Stimulated activated CD8-positive, alpha-beta memory T cell treated with anti-CD3 and anti-CD28 coated beads, Interleukin-7, amount 100 ng/mL, for 4 hours (primary cell): ENCODE results near the gene ANO4.

Source experiments
- DNase-seq, 2 donors: peaks; one replicate each; pipeline ENCODE4 v3.0.0-alpha.2; 2020; ENCODE audit warnings: low read depth in 2 of 2

The ANO4 gene

DNA sequence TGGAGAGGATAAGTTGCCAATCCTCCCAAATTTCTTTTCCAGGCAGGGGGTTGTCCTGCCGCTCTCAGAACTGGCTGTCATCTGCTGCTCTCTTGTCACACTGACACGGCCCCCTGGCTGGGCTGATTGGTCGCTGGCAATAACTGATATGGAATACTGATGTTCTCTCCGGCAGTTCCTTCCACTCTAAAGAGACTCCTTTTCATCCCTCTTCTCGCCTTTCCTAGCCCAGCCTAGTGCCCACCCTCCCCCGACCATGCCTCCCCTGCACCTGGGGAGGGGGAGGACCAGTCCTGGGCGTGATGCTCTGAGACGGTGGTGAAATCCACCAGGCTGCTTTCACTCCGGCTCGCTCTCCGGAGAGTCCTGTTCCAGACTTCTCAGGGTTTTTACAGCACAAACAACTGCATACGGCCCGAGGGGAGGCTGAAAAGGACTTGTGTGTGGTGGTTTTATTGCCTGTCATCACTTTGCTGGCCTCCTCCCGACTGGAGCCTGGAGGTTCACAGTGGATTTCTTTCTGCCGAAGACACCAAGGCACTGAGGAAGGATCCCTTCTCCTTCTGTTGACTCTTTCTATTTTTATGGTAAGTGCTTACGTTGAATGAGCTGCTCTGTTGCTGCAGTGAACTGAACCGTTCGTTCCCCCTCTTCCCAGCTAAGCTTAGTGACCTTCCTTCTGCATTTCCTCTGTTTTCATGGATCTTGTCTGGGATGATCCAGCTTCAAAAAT, at the start of gene ANO4:
ANO4 (plus strand) TSS at position 336 of the 733 bp plus-strand sequence. CDS start 107,010 bp downstream, outside the sequence.
- no peak for DNase-seq

DNA sequence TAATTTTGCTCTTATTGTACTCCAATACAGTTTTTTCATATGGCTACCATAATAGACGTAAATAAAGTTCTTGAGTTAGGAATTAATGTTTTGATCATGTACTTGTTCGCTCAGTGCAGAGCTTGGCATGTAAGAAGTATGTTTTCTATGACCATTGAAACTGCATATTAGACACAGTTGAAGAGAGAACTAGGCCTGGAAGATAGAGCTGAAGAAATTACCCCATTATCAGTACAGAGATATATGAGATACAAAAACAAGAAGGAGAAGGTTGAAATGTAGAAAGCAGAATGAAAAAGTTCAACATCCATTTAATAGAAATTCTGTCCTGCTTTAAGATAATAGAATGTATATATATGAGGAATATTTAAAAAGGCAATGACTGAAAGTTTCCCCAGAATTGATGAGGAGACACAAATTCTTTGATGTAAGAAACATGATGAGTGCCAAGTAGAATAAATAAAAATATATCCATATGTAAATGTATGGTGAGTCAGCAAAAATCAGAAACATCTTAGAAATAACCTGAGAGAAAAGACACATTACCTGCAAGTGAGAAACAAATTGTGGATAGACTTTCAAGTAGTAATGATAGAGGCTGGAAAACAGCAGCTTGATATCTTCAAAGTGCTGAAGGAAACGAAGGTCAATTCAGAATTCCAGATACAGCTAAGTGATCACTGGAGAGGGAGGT, 49.1 kb upstream of the ANO4 start:
- DNase-seq, result no peak

DNA sequence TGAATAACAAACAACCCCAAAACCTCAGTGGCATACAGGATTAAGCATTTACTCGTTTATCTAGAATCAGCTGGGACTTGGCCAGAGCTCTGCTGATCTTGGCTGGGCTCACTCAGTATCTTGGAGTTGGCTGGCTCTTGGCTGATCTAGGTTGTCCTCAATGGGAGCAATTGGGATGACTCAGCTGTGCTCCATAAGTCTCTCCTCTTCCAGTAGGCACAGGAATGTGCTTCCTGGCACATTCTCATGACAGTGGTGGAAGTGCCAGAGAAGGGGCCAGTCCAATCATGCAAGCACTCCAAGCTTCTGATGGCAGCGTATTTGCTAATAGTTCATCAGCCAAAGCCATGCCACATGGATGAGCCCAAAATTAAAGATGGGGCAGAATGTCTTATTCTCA, 41.7 kb upstream of the ANO4 start:
- no peak for DNase-seq

DNA sequence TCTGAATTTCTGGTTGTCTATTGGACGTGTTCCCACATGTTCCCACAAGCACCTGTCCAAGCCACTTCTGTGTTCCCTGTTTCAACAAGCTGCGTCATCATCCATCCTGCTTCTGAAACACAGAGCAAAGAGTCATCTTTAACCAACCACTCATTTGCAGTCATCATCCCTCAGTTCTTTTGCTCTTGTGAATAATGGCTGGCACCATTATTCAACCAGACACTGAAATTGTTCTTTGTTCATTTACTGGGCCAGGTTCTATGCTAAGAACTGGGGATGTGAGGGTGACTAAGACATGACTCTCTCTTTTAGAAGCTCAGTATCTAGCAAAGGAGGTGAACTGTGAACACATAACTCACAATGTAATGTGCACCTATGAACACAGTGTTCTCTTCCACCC, 40.7 kb upstream of the ANO4 start:
- no peak for DNase-seq

DNA sequence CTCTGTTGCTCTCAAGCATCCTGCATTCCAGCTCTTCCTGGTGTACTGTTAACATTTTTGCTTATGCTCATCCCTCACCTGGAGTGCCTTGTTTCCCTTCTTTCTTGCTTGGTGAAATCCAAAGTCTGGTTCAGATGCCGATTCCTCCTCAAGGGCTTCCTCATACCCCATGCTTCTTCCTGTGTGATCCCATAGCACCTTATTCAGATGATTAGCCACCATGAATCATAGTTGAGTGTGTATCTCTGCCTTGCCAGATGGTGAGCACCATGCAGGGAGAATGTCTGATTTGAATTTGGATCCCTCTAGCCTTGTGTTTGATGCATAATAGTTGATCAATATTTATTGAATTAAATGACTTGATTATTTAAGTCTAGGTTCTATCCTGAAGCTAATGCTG, 39.4 kb upstream of the ANO4 start:
- DNase-seq, result no peak

DNA sequence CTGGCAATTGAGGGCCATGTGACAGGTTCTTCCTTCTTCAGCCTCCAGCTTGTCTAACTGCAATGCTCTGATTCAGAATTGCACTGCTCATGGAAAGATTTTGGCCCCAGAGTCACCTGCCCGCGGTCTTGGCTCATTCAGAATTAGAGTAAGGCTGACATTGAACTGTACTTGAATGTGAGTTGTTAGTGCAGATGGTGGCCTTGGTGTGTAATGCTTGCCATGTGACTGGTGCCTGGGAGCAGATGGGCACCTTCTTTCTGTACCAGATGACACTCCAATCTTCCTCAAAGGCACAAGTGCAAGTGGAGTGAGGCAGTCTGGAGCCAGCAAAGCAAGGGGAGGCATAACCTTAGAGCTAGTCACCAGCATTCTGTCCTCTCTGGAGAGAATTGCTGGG, 36.5 kb upstream of the ANO4 start:
- DNase-seq, result no peak

DNA sequence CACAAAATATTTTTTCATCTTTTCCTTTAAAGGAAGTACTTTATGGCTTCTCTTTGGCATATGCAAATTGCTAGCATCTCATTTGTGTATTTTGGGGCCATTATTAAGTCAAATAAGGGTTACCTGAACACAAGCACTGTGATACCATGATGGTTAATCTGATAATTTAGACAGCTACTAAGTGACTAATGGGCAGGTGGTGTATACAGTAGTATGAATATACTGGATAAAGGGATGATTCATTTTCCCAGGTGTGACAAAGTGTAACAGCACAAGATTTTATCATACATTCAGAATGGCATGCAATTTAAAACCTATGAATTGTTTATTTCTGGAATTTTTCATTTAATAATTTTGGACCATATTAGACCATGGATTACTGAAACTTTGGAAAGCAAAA, 27.2 kb upstream of the ANO4 start:
- no peak for DNase-seq

DNA sequence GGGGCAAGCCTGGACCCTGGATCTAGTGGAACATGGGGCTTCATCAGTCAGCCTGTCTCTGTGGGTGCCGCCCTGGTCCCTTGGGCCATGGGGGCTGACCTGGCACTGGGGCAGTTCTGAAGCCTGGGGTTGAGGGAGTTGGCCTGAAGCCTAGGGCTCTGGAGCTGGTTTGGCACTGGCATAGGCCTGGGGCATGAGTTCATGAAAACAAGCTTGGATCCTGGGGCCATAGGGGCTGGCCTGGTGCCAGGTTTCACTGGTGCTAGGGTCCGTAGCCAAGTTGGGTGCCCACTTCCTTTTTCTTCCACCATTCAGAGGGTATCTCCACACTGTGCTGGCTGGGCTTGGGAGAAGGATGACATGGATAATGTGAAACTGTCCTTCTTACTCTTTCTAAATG, 26.6 kb upstream of the ANO4 start:
- no peak for DNase-seq

DNA sequence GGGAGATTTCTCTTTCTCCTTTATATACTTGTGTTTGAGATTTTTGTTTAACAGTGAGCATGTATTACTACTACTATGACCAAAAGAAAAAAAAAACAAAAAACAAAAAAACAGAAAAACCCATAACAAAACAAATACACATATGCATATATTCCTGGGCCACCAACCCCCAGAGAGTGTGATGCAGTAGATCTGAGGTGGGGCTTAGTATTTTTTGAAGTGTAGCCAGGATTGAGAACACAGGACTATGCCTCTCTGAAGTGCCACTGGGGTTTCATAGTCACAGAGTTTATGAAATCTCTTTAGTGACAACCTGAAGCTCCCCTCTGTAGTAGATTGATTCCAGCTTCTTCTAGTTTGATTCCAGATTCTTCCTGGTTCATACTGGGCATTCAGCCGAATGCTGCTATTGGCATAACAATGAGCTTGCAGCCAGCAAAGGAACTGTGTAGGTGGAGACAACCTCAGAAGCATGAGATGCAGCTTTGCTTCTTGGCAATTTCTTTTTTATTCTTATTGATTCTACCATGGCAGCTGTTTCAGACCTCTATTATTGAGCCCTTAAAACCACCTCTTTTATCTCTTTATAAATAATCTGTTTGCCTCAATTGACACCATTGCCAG, 15.5 kb upstream of the ANO4 start:
- DNase-seq, result no peak

DNA sequence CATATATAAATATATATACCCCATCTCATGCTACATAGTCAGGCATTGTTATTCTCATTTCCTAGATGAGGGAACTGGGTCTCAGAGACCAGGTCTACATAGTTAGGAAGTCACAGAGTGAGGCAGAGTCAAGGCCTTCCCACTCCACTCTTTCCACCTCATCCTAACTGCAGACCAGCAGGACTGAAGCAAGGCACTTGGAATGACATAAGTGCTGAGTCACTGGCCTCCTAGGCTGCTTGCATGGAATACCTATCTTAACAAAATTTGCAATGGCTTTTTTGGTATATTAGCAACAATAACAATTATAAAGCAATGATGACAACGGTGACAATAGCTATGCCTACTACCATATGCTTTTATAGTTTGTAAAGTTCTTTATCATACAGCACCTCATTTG, 5.4 kb upstream of the ANO4 start:
- no peak for DNase-seq

DNA sequence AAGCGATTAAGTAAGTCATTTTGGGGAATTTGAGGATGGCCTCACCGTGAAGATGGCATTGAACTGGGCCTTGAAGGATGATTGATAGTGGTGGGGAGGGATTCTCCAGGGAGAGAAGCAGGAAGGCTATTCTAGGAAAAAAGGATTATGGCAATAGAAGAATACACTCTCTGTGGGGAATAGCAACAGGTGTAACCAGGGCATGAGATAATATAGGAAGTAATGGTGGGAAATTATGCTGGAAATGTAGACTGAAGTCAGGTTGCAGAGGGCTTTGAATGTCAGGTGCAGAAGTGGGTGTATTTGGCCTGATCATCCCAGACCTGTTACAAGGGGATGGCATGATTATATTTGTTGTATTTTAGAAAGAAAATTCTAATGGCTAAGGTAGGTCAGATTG, 4.6 kb upstream of the ANO4 start:
- DNase-seq, result no peak

DNA sequence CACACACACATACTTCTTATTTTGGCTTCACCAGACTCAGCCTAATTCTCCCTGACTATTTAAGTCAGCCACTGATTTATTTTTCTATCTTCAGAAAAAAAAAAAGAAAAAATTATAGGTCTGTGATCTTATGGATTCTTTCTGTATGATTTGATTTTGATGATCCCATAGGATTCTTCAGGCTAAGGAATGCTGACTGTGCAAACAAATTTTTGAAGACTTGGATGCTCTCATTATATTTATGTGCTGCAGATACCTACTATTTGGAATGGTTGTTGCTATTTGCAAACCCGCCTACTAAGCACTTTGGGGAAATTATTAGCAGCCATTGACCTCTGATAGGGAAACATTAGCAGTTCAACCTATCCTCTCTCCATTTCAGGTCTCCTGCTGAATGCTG, 4.0 kb upstream of the ANO4 start:
- DNase-seq, result no peak

DNA sequence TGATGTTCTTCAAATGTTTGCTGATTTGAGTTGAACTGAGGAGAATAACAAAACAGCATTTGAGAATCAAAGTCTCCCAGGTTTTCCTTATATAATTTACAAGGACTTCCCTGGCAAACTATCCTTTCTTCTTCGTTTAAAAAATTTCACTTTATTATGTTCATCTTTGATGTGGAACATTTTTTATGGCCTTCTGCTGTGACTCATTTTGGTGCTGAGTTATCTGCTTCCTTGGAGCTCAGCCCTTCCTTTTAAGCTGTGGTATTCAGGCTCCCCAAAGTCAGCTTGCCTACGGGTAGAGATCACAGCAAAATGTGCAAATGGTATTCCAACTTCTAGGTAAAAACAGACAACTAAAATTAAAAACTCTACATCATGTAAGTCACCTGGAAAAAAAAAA, 1.4 kb upstream of the ANO4 start:
- no peak for DNase-seq

DNA sequence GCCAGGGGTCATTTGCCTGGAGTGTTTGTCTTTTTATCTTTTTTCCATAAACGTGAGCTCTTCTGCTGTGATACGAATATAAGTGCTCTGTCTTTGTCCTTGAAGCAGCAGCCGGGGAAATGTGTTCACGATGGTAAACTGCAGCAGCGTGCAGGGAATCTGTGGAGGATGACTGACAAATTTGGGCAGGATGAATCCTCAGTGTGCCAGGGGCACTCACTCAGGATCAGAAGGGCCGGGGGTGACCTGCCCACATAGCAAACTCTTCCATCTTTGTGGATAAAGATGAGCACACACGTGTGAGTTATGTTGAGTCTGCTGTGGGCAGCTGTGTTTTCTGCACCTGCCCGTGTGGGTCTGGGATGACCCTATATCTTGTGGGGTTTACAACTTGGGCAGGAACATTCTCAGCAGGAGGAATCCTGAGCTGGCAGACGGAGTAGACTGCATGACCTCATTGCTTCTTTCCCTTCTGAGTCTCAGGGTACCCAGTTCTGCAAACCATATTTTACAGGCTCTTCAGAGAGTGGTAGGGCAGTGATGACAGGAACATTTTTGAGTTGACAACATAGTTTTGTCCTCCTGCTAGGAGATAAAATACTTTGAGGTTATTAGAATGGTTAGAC, 711 bp downstream of the ANO4 start:
- no peak for DNase-seq

DNA sequence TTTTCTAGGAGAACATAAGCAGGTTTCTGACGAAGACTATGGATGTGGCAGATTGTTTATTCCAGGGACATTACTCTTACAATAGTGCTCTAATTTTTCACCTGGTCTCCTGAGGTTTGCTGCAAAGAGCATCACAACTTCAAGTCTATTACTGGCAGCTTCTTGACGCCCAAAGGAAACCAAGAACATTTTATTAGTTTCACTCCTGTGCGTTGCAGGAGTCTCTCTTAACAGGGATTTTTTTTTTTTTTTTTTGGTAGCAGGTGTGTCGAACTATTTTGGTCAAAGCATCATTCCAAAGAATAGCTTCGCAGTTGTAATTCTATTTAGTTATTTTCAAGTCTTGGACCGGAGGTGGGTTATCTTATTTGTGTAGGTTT, 1.2 kb downstream of the ANO4 start:
- no peak for DNase-seq

DNA sequence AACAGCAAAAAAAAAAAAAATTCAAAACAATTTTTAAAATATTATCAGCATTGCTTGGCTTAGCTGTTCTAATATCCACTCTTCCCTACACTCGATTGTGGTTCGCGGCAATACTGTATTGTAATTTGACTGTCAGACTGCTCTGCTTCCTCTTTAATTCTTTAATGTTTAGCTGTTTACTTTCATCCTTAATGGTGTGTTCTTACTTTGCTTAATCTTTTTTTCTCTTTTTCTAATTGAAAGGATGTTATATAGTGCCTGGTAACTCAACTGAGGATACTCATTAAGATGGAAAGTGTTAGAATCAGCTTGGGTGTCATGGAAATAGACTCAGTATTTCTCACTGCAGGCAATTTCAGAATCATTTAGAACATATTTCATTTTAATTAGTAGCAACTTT, 2.0 kb downstream of the ANO4 start:
- DNase-seq, result no peak

DNA sequence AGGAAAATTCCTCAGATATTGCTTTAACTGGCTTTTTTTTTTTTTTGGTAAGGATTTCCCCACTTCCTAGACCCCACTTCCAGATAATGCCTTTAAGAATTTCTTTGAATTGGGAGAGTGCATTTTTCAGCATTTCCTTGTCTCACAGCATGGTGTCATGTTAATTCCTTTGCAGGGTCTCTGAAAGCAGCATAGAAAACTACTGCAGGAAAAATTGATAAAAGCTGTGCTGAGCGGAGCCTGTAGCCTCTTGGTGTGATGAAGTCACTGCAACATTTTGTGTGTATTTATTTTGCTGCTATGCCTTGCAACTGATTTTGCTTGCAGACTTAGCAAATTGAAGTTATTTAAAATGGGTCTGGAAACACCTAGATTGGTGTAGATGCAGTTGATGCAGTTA, 2.7 kb downstream of the ANO4 start:
- no peak for DNase-seq

DNA sequence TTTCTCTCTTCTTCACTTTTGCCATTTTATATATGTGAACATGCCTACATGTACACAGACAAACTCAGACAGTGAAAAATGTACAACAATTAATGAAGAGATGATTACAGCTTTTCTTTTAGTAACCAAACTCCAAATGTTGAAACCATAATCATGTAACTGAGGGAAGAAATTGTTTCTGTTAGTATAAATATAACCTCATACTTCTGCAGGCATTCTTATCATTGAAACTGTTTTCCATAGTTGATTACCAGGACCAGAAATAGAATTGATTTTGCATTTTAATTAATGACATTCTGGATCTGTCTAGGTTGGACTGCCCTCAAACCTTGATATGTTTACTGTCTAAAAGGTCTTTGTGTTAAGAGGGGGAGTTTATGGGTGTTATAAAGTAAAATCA, 3.2 kb downstream of the ANO4 start:
- DNase-seq, result no peak

DNA sequence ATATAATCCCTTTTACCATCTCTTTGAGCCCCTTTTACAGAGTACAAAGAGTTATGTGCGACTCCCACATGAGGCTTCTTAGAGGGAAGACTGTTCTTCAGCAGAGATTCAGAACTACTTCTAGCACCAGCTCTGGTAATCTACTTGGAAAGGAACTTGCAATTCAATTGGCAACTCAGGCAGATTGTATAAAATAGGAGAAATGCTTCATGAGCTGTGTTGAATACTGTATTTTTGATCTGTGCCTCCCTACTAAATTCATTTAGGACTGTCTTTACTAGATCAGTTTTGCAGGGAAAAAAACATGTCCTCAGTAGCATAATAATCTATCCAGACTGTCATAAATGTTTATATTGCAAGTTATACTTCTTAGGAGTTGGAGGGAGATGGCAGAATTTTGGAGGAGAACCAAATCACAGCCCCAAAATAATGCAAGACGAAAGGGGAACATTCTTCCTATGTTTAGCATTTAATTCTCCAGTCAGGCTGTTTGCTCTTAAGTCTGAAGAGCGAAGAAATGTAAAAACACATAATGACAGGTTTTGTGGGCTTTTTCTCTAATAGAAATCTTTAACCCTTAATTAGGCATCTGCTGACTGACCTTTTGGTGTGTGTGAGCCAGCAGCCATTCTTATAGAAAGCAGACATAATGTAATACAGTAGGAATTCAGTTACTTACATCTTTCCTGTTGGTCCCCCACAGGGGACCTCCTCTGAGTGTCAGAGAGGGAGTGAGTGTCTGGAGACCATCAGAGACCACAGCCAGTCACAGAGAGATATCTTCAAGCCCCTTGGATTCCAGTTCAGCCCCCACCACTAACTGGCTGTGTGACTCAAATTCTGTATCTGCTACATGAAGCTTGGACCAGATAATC, 3.9 kb downstream of the ANO4 start:
- DNase-seq, result no peak

DNA sequence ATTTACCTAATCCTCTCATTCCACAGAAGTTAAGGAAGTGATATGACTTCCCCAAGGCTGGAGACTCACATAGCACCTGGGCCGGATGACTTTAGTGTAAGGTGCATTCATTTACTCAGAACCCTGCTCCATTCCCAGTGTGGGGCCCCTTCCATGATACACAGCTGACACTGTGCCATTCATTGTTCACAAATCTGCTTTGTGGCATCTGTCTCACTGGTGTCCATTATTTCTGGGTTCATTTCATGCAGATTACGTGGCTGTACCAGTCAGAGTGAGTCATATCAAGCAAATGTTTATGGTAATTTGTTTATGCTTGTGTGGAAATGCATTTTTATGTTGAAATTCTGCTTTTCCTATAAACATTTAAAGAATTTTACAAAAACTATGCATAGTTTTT, 5.2 kb downstream of the ANO4 start:
- no peak for DNase-seq

DNA sequence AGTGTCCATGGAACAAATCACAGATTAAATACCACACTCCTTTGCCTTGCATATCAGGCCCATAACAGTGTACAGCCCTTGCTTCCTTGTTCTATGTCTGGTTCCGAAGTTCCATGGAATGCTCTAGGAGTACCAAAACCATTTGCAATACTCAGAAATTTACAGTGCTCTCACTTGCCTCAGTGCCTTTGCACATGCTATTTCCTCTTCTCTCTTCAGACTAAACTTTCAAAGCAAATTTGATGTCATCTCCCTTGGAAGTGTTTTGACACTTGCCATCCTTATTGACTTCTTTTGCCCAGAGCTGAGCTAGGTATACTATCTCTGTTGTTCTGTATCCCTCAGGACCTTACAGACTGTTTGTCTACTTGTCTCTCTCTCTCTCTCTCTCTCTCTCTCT, 6.1 kb downstream of the ANO4 start:
- no peak for DNase-seq

DNA sequence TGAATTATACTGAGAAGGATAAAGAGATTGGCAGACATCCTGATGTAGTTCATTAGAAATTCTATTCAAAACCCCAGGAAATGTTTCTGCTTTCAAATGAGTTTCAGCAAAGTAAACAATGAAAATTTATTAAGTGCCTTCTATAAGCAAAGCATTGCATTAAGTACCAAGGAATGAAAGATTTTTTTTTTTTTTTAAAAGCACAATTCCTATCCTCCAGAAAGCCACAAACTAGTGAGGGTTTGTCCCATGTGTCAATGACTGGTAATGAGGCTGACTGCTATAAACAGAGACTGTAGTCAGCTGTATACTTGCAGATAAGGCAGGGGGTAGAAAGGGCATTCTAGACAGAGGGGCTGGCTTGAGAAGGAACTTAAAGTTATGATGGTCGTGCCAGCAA, 6.7 kb downstream of the ANO4 start:
- no peak for DNase-seq
